HG03108 (cell line): ENCODE measurements around the gene LIPC.

Source experiments
- ATAC-seq: cut with Tn5 transposase; IDR thresholded peaks from one replicate; pipeline ENCODE4 v1.9.1; 2021; ENCODE audit warnings: moderate library complexity; ENCODE audit not compliant: unreplicated experiment

LIPC gene

DNA sequence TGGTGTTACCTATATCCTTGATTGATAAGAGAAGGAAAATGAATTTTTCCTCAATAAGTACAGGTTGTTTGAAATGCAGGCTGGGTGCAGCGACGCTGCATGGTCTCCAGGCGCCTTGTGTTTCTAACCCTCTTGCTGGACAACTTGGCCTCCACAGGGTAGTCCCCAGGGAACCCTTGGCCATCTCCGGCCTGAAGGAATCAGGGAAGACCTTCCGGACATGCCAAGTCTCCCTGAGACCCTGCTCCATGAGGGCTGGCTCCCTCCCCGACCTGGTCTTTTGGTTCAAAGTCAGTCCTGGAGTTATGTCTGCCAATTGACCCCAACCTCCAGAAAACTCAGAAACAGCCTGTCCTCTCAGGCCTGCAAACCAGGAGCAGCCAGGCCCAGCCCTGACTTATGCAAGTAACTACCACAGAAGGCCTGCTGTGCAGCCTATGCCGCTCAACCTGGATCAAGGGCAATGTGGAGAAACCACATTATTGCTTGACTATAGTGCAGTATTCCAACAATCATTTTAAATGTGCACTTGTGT lies 98.3 kb downstream of the LIPC start:
- no peak for ATAC-seq

DNA sequence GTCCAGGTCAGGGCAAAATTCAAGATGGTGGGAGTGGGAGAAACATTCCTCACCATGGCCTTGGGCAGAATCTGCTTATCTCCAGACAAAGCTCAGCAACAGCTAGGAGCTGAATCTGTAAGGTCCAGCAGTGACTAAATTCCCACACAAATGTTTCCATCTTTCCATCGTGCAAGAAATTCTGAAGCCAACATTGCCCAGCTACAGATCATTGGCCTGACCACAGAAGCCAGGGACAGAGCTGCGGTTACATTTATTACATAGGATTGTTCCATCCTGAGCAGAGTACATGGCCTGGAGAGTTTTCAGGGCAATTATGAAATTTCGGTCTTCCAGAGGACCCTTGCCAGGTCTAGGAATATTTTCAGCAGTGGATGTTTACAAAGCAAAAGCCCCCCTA lies 100.3 kb downstream of the LIPC start:
- no peak for ATAC-seq

DNA sequence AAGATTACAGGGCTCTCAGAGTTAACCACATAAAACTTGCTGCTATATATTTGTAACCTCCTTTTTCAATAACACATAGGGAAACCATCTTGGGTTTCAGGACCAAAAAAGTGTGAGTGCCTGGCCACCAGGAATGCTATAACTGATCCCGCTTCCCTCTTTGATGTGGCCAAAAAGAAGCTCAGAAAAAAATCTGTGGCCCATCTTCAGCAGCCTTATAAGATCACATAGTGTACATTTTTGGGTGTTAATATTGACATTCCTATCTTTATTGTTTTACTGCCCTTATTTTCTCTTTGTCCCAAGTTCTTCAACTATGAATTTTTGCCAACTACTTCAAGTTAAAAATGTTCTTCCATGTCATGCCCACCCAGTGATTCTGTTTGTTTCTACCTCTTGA lies 102.8 kb downstream of the LIPC start:
- ATAC-seq = no peak

DNA sequence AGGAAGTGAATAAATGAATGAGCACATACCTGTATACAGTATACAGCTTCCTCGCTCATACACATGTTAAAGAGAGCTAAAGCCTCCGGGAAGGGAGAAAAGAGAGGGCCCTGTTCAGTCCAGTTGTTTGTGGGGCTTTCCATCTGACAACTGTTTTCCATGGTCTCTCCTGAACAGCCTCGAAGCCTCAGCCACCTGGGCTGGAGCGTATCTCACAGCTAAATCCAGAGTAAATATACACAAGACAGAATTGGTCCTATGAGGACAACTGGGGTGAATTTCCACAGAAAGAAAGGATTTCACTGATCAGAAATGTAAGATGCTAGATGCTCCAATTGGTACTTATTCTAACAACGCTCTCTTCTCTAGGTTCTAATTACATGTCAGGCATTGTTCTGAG lies 103.5 kb downstream of the LIPC start:
- ATAC-seq = no peak

DNA sequence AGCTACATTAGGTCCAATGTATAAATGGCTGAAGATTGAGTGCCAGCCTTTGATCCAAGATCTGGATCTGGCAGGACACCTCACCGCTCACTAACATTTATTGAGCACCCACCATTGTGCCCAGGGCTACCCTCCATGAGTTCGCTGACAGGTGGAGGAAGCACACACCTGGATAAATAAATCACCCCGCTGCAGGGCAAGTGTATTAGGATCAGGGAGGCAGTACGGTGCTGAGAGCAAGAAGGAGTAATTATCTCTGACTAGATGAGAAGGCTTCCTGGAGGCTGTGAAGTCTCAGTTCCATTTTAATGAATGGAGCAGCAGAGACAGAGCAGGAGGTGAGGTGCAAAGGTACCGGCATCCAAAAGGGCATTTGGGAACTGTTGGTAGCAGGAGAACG lies 104.1 kb downstream of the LIPC start:
- no peak for ATAC-seq

DNA sequence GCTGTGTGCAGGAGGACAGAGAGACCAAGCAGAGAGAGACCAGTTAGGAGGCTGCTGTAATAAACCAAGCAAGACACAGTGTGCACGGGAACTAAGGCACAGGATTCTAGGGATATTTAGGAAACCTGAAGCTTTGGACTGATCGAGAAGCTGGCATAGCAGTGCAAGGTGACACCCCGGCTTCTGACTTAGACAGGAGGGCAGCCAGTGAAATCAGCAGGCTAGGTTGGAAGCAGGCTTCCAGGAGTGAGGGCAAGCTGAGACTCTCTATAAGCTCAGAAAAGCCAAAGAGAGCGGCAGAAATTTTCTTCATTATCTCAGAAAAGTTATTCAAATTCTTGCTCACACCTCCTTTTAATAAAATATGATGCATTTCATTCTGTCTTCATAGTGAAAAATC lies 104.6 kb downstream of the LIPC start:
- ATAC-seq = no peak

DNA sequence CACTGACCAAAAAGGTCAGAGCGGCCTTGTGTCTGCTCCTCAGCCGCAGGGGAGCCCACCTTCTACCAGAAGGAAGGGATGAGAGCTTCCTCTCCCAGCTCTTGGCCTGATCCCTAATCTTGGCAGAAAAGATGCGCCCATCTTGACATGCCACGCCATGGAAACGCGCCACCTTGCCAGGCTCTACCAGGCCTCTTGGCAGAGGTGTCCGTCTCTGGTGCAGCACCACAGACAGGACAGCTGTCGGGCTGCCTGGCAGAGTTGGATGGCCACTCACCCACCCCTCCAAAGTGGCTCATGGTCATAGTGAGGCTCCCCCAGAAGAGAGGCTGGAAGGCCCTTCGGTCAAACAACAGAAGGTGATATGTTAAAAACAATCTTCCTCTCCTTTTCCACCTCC lies 105.2 kb downstream of the LIPC start:
- ATAC-seq = no peak

DNA sequence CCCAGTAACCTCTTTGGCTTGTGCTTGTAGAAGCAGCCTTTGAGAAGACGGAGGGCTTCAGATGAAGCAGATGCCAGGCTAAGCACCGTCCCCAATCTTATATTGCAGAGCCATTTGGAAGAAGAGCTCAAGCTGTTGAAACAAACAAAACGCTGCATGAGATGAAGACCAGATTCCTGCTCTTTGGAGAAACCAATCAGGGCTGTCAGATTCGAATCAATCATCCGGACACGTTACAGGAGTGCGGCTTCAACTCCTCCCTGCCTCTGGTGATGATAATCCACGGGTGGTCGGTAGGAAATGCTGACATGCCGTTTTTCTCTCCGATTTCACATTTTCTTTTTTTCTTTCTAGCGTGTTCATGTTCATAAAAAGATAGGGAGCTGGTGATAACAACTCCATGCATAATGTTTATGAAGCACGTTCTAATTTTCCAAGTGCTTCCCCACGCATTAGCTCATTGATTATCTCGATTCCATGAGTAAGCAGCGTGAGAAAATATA lies 106.5 kb downstream of the LIPC start:
- ATAC-seq = no peak

DNA sequence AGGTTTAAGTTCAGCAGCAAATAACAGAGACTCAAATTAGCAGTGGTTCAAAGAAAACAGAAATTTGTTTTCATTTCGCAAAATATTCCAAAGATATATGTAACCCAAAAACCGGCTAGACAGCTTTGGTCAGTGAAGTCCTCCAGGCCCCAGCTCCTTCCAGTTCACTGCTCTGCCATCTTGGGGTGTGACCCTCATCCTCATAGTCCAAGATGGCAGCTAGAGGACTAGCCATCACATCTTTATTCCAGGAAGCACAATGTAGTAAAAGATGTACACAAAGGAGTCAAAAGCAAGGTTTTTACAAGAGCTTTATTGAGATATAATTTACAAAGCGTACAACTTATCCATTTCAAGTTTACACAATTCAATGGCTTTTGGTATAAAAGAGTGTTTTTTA lies 107.1 kb downstream of the LIPC start:
- ATAC-seq = no peak

DNA sequence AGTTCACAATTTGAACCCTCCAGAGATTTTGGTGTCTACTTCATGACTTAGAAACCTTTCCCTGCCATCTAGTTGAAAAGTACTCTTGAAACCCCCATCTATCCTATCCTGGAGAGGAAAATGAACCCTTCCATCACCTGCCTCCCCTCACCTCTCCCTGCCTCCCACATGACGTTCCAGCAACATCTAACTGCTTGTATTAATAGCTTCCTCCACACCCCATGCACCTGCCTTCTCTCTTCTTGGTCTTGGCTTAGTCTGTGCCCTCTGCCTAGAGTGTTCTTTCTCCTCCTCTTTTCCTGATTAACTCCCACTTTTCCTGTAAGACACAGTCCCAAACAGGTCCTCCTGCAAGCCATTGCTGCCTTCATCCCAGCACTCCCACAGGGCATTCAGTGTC lies 107.8 kb downstream of the LIPC start:
- ATAC-seq = no peak

DNA sequence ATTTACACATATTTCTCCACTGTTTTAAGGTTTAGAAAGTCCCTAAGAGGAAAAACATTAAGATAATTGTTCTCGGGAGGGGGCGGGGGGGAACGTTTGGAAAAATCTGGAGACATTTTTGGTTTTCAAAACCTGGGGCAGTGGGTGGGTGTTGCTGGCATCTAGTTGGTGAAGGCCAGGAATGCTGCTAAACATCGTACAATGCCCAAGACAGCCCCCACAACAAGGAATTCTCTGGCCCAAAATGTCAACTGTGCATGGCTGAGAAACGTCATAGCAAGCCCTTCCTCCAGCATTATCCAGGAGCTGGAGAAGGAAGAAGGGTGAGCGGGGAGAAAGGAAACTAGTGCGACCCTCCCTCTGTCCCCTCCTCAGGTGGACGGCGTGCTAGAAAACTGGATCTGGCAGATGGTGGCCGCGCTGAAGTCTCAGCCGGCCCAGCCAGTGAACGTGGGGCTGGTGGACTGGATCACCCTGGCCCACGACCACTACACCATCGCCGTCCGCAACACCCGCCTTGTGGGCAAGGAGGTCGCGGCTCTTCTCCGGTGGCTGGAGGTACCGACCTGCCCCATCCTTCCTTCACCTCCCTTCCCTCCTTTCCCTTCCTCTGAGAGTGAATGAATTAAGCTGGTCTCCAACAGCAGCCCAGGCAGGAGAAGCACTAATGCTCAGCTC lies 109.8 kb downstream of the LIPC start:
- ATAC-seq = no peak

DNA sequence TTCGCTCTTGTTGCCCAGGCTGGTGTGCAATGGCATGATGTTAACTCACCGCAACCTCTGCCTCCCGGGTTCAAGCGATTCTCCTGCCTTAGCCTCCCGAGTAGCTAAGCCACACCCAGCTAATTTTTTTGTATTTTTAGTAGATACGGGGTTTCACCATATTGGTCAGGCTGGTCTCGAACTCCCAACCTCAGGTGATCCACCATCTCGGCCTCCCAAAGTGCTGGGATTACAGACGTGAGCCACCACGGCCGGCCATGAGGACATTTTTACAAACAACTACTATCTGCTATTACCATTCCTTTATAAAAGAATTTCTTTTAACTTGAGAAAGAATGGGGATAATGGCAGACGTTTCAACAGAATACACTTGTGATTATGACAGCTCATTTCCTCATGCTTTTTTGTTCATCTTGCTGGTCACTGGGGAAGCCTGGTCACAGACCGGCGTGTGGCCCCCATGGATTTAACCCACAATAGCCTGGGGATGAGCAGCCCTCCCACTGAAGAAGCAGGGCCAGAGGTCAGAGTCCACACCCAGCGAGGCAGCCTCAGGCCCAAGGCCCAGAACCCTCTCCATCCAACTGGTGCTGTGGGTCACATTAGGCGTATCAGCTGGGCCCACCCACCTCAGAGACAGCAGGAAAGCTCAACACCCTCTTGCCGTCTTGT lies 112.0 kb downstream of the LIPC start:
- ATAC-seq = no peak

DNA sequence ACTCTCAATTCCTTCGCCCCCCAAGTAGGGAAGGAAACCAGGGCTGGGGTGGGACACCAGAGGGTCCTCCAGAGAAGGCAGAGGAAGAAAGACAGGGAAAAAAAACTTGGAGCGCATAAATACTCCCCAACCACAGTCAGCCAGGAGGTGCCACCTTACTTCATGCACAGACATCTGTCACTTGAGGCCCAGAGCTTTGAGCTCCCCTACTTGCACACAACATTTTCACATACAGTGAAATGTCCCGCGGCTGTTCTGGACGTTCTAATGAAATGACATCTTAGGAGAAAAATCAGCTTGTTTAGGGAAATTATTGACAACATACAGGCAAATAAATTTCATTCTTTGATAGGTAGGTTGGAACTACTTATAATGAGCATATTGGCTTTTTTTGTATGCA lies 113.0 kb downstream of the LIPC start:
- no peak for ATAC-seq

DNA sequence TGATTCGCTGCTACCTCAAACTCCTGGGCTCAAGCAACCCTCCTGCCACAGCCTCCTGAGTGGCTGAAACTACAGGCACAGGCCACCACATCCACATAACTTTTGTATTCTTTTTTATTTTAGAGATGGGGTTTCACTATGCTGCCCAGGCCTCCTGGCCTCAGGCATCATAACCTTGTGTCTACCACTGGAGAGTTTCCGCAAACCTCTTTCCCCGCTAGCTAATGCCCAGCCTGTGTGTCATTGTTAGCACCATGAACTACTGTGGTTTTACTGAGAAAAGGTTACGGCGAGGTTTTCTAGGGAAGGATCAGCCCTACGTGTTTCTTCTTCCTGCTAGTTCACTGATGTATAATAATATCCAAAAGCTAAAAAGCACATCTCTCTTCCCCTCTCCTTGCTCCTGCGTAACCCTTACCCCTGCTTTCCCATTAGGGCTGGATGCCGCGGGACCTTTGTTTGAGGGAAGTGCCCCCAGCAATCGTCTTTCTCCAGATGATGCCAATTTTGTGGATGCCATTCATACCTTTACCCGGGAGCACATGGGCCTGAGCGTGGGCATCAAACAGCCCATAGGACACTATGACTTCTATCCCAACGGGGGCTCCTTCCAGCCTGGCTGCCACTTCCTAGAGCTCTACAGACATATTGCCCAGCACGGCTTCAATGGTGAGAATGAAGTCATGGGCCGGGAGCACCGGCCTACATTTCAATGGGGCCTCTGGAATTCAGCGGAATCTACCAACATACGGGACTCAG lies 113.7 kb downstream of the LIPC start:
- ATAC-seq = no peak

DNA sequence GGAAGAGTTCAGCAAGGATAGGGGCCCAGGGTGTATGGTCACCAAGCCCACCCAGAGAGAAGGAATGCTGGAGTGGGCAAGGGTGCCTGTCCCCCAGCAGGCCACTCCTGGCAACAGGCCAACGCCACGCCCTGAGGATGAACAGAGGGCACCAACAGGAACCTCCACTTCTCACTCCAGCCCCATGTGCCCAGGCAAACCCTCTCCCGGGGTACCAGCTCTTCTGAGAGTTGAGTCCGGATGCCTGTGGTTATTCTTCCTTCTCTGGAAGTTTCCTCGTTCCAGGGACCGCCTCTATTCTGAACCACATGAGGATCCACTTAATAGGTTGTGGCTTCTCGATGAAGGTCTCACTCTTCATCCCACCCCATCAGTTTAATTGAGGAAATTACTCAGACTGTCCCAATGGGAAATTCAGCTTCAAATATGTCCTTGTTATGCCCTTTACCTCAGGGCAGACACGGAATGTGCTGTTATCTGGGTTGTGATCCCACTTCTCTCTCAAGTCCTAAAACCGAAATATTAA lies 114.3 kb downstream of the LIPC start:
- ATAC-seq = no peak

DNA sequence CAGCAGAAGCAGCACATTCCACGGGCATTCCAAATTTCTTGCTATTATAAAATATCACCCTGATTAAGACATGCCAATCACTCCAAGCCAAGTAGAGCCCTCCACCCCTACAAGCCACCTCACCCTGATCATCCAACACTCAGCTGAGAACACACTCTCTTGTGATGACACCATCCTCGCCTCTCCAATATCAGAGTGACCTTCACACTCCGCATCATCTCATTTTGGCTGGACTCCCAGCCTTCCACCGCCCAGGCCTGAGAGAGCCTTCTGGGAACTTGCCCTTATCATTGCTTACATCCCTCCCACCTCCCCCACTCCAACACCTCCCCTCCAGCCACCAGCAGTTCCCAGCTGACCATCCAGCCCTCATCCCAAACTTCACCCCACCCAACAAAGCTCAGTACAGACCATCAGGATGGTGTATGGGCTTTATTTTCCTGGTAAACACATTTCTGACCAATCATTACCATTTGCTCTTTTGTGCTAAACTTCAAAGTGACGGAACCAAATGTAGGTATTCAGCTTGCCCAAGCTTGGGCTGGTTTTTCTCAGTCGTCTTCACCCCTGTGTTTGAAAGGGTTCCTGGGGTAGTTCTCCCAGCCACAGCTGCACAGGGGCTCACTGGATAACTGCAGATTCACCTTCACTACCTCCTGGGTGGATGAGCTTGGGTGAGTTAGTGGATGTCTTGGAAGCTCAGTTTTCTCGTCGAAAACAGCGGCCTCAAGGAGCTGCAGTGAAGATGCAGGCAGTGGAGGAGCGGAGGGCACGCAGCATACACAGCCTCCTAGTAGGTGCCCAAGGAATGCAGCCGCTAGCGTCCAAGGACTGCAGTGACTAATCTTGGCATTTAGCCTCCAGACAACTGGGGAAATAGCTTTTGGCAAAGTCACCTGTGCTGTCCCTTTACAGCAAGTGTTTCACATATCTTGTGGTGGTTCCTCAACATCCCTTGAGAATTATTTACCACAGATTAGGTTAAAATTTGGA lies 115.1 kb downstream of the LIPC start:
- no peak for ATAC-seq

DNA sequence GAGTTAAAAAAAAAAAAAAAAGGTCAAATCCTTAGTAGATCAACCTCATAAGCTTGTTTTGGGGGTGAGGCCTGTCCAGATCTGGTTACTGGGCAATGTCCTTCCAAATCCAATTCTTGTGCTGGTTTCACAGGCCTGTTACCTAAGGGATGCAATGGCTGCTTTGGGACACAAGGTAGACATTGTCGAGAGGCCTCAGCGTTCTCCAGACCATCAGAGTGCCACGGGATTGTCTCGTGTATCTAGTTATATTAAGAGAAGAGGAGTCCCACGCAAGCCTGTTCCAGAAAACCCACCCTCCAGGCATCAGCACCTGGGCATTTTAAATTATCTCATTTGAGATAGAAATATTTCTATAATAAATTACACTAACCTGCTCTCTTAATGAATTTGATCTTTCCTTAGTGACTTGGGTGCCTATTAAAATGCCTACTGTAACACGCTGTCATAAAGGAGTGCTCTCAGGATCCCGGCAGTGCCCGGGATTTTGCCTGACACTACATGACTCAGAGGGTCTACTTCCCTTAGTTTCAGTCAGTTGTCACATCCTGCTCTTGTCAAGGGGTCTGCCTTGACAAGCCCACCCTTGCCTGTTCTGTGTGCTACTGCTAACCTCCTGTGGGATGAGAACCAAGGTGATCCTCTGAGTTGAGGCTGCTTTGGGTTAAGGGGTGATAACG lies 116.0 kb downstream of the LIPC start:
- no peak for ATAC-seq

DNA sequence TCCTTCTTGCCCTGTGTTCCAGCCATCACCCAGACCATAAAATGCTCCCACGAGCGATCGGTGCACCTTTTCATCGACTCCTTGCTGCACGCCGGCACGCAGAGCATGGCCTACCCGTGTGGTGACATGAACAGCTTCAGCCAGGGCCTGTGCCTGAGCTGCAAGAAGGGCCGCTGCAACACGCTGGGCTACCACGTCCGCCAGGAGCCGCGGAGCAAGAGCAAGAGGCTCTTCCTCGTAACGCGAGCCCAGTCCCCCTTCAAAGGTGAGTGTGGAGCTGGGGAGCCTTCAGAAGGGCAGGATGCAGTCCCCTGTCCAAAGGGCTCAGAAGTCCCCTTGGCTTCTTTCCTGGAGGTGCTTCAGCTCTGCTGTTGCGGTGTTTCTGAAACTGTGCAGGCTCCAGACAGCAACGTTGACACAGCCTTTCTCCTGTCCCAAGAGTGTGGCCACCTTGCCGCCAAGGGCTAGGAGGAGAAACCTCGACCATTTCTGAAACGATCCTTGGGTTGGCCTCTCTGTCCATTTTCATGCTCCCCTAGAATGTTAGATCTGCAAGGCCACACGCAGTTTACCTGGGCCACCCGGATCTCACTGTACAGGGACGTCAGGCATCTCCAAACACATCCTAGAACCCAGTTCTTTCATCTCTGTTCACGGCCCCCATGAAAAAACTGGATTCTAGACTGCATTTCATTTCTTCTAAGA lies 116.7 kb downstream of the LIPC start:
- no peak for ATAC-seq
